Breast epithelium (tissue), 4 donors: Measurements from ENCODE around the gene SPTBN1. TPM values are rescaled to one million over a fixed set of nuclear protein-coding genes. Genes with fewer than 3 reads are reported as not detected.
"Not testable (repeated sequence)": the region's sequence is repeated elsewhere in the genome, so short reads cannot be mapped to it uniquely, and the experiment has no call there.

ENCODE experiments used
- DNase-seq, 2 donors: peaks; one replicate each; pipeline ENCODE4 v3.0.0-alpha.2; 2019; ENCODE audit warnings: low spot score in 2 of 2
- H3K27ac ChIP-seq, 2 donors: fragments of 200-600 bp; sonication (generic) in 1 of 2; one replicate each; pipeline ENCODE4 v1.5.1; 2016 to 2019; ENCODE audit warnings: mild to moderate bottlenecking in 1 of 2
- H3K27me3 ChIP-seq, 2 donors: fragments of 200-600 bp; sonication (generic) in 1 of 2; one replicate each; pipeline versions ENCODE4 v1.5.1 to v1.6.0; 2017 to 2019; ENCODE audit warnings: control low read depth in 1 of 2, mild to moderate bottlenecking in 1 of 2
- H3K36me3 ChIP-seq: fragments of 200-600 bp; one replicate; pipeline ENCODE4 v1.5.1; 2019
- H3K4me1 ChIP-seq, 2 donors: fragments of 200-600 bp; sonication (generic); one replicate each; pipeline ENCODE4 v1.5.1; 2016 to 2019; ENCODE audit warnings: control low read depth in 1 of 2
- H3K4me3 ChIP-seq, 3 donors: fragments of 200-600 bp; sonication (generic); 1 replicate in 2 of 3; 2 replicates in 1 of 3; pipeline ENCODE4 v1.5.1; 2016 to 2019; ENCODE audit warnings: mild to moderate bottlenecking in 3 of 3, moderate library complexity in 2 of 3
- H3K9me3 ChIP-seq, 2 donors: fragments of 200-600 bp; sonication (generic) in 1 of 2; one replicate each; pipeline ENCODE4 v1.5.1; 2016 to 2019; ENCODE audit warnings: control low read depth in 1 of 2
- POLR2A ChIP-seq: fragments of 450-650 bp; IDR thresholded peaks from one replicate; pipeline ENCODE4 v1.6.1; 2016; ENCODE audit warnings: antibody characterized with exemption, mild to moderate bottlenecking, moderate library complexity
- POLR2AphosphoS5 ChIP-seq, 3 donors: sonication (generic); formaldehyde crosslinking; IDR thresholded peaks; one replicate each; pipeline ENCODE4 v1.6.1; 2017; ENCODE audit warnings: antibody characterized with exemption in 3 of 3
- intact Hi-C: fragments of 100-400 bp; cut with DNase I; formaldehyde crosslinking; loops from one replicate; pipeline ENCODE4 v1.15.1; 2023; ENCODE audit warnings: low total_unique reads
- total RNA-seq, 3 donors: library from RNA; depleted of rRNA; stranded (reverse); fragments of >200 nt; gene quantifications; one replicate each; pipeline ENCODE4 v1.1.0, GENCODE V29; 2016
- TF ChIP-seq, protein P1 (sequence below), 3 donors: fragments of 450-650 bp; IDR thresholded peaks; one replicate each; pipeline ENCODE4 v1.5.1; 2016 to 2017; ENCODE audit warnings: antibody characterized with exemption in 3 of 3, mild to moderate bottlenecking in 3 of 3, moderate library complexity in 3 of 3

The SPTBN1 gene
- total RNA-seq, 3 donors from 2014 or later: 223 to 1,216 (median 273) TPM

DNA sequence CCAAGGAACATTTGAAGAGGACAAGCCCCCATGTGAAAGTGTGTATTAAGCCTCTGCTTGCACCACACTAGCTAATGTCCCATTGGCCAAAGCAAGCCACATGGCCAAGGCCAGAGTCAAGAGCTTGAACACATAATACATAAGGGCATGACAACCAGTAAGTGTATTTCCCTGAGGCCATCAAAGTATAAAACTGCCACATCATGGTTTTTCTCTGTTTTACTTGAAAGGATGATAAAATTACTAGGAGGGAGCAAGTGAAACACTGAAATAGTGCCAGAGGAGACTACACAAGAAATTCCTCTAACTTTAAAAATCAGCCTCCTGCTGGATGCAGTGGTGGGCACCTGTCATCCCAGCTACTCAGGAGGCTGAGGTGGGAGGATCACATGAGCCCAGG lies 236.4 kb downstream of the SPTBN1 start:
- H3K4me3 ChIP-seq: no peak overlapping the region
- intact Hi-C loops: no loop called here
- TF ChIP-seq POLR2A: no peak
- no peak for TF ChIP-seq POLR2AphosphoS5 (IDR thresholded peaks at IDR 0.05)
- TF ChIP-seq, protein P1, sequence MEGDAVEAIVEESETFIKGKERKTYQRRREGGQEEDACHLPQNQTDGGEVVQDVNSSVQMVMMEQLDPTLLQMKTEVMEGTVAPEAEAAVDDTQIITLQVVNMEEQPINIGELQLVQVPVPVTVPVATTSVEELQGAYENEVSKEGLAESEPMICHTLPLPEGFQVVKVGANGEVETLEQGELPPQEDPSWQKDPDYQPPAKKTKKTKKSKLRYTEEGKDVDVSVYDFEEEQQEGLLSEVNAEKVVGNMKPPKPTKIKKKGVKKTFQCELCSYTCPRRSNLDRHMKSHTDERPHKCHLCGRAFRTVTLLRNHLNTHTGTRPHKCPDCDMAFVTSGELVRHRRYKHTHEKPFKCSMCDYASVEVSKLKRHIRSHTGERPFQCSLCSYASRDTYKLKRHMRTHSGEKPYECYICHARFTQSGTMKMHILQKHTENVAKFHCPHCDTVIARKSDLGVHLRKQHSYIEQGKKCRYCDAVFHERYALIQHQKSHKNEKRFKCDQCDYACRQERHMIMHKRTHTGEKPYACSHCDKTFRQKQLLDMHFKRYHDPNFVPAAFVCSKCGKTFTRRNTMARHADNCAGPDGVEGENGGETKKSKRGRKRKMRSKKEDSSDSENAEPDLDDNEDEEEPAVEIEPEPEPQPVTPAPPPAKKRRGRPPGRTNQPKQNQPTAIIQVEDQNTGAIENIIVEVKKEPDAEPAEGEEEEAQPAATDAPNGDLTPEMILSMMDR (IDR thresholded peaks at IDR 0.05): no peak
- H3K36me3 ChIP-seq: no peaks in the 10 kb centered on the region
- H3K27ac ChIP-seq: no peak overlapping the region
- no peaks in the 10 kb centered on the region for H3K9me3 ChIP-seq
- no peaks in the 10 kb centered on the region for H3K4me1 ChIP-seq
- no peak for DNase-seq
- no peaks in the 10 kb centered on the region for H3K27me3 ChIP-seq

DNA sequence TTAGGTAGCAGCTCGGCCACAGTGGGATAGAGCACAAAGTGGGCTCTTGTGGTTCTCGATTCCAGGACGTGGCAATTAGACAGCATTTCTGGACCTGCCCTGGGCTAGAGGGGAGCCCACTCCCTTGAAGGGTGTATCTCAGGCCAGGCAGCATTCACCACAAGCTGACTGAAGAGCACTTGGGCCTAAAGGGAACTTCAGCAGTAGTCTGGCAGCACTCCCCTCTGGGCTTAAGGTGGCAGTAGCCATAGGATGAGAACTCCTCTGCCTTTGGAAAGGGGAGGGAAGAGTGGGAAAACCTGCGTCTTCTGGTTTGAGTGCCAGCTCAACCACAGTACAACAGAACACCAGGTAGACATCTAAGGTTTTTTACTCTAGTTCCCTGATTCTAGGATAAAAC lies 239.3 kb downstream of the SPTBN1 start:
- Histone ChIP-seq H3K4me3 (no peak overlapping the region), H3K9me3 (no peaks in the 10 kb centered on the region), H3K27me3 (no peaks in the 10 kb centered on the region), H3K4me1 (no peaks in the 10 kb centered on the region), H3K36me3 (no peaks in the 10 kb centered on the region), H3K27ac (no peak overlapping the region)
- intact Hi-C loops: loop anchor here (5.0 kb wide), 1 partner anchor 837 kb away; no protein-coding TSS in a partner anchor
- TF ChIP-seq, protein P1 (IDR thresholded peaks at IDR 0.05): no peak
- no peak for TF ChIP-seq POLR2AphosphoS5 (IDR thresholded peaks at IDR 0.05)
- no peak for TF ChIP-seq POLR2A
- no peak for DNase-seq

DNA sequence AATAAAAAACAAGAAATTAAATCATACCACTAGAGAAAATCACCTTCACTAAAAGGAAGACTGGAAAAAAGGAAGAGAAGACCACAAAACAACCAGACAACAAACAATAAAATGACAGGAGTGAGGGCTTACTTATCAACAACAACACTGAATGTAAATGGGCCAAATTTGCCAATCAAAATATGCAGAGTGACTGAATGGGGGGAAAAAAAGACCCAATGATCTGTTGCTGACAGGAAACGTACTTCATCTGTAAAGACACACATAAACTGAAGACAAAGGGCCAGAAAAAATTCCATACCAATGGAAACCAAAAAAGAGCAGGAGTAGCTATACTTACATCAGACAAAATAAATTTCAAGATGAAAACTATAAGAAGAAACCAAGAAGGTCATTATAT lies 241.8 kb downstream of the SPTBN1 start:
- DNase-seq: no peak
- no peak overlapping the region for H3K27ac ChIP-seq
- no peaks in the 10 kb centered on the region for H3K4me1 ChIP-seq
- TF ChIP-seq POLR2AphosphoS5 (IDR thresholded peaks at IDR 0.05) (no peak), POLR2A (no peak)
- TF ChIP-seq, protein P1 (IDR thresholded peaks at IDR 0.05): no peak
- H3K36me3 ChIP-seq: no peaks in the 10 kb centered on the region
- H3K4me3 ChIP-seq: no peak overlapping the region
- H3K9me3 ChIP-seq: no peaks in the 10 kb centered on the region
- no peaks in the 10 kb centered on the region for H3K27me3 ChIP-seq
- intact Hi-C loops: loop anchor here (5.0 kb wide), 1 partner anchor 834 kb away; no protein-coding TSS in a partner anchor

DNA sequence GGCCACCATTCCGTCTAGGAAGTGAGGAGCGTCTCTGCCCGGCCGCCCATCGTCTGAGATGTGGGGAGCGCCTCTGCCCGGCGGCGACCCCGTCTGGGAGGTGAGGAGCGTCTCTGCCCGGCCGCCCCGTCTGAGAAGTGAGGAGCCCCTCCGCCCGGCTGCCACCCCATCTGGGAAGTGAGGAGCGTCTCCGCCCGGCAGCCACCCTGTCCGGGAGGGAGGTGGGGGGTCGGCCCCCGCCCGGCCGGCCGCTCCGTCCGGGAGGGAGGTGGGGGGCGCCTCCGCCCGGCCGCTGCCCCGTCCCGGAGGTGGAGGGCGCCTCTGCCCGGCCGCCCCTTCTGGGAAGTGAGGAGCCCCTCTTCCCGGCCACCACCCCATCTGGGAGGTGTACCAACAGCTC lies 242.8 kb downstream of the SPTBN1 start:
- H3K27ac ChIP-seq, H3K9me3 ChIP-seq, H3K4me3 ChIP-seq, DNase-seq, H3K36me3 ChIP-seq, H3K27me3 ChIP-seq, H3K4me1 ChIP-seq: not testable (repeated sequence)
- intact Hi-C loops: loop anchor here (5.0 kb wide), 1 partner anchor 833 kb away; no protein-coding TSS in a partner anchor

DNA sequence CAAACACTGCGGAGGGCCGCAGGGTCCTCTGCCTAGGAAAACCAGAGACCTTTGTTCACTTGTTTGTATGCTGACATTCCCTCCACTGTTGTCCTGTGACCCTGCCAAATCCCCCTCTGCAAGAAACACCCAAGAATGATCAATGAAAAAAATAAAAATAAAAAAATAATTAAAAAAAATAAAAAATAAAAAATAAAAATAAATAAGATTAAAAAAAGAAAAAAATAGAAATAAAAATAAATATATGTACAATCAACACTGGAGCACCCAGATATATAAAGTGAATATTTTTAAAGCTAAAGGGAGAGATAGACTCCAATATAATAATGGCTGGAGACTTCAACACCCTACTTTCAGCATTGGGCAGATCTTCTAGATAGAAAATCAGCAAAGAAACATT lies 243.5 kb downstream of the SPTBN1 start:
- no peak overlapping the region for H3K27ac ChIP-seq
- TF ChIP-seq POLR2AphosphoS5 (IDR thresholded peaks at IDR 0.05) (no peak), POLR2A (no peak)
- TF ChIP-seq, protein P1 (IDR thresholded peaks at IDR 0.05): no peak
- H3K36me3 ChIP-seq: no peaks in the 10 kb centered on the region
- intact Hi-C loops: loop anchor here (5.0 kb wide), 1 partner anchor 833 kb away; no protein-coding TSS in a partner anchor
- H3K9me3 ChIP-seq: no peaks in the 10 kb centered on the region
- H3K4me3 ChIP-seq: no peak overlapping the region
- H3K27me3 ChIP-seq: no peaks in the 10 kb centered on the region
- DNase-seq: no peak
- no peaks in the 10 kb centered on the region for H3K4me1 ChIP-seq

DNA sequence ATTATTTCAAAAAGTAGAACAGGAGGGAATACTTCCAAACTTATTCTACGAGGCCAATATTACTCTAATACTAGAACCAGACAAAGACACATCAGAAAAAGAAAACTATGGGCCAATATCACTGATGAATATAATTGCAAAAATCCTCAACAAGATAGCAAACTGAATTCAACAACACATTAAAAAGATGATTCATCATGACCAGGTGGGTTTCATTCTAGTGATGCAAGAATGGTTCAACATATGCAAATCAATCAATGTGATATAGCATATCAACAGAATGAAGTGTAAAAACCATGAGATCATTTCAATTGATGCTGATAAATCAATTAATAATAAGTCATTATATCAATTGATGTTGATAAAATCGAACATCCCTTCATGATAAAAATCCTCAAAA lies 244.9 kb downstream of the SPTBN1 start:
- no peak overlapping the region for H3K4me3 ChIP-seq
- TF ChIP-seq POLR2AphosphoS5 (IDR thresholded peaks at IDR 0.05) (no peak), POLR2A (no peak)
- TF ChIP-seq, protein P1 (IDR thresholded peaks at IDR 0.05): no peak
- intact Hi-C loops: no loop called here
- no peak overlapping the region for H3K27ac ChIP-seq
- H3K36me3 ChIP-seq: no peaks in the 10 kb centered on the region
- H3K9me3 ChIP-seq: no peaks in the 10 kb centered on the region
- no peak for DNase-seq
- H3K4me1 ChIP-seq: no peaks in the 10 kb centered on the region
- H3K27me3 ChIP-seq: no peaks in the 10 kb centered on the region
